WTC11 (cell line): ENCODE results near the gene NUTM2A. TPM values are rescaled to one million over a fixed set of nuclear protein-coding genes. Genes with fewer than 3 reads are reported as not detected.
"Not testable (repeated sequence)": the region's sequence is repeated elsewhere in the genome, so short reads cannot be mapped to it uniquely, and the experiment has no call there.

Source experiments
- ATAC-seq: fragments of 200-7000 bp; cut with Tn5 transposase; 2 replicates; pipeline ENCODE4 v1.10.0; 2021; ENCODE audit warnings: mild to moderate bottlenecking, moderate library complexity
- CTCF ChIA-PET: fragments of 300-600 bp; sonication (Branson Sonifier 250); formaldehyde crosslinking; loops from one replicate; lab custom pipeline; 2021; ENCODE audit warnings: antibody characterized with exemption; lab: Charles Lee
- POLR2A ChIA-PET: fragments of 350-600 bp; sonication (Branson Sonifier 250); formaldehyde crosslinking; loops from one replicate; lab custom pipeline; 2021; ENCODE audit warnings: antibody characterized with exemption; lab: Charles Lee
- DNase-seq: peaks from one replicate; pipeline ENCODE4 v3.0.0; 2021; ENCODE audit warnings: low spot score
- H3K27ac Mint-ChIP-seq: 2 replicates; pipeline ENCODE4 v1.8.0; 2021; ENCODE audit warnings: mixed read lengths
- H3K27me3 Mint-ChIP-seq: 2 replicates; pipeline ENCODE4 v1.8.0; 2021; ENCODE audit warnings: low read depth, mild to moderate bottlenecking, moderate library complexity, mixed read lengths
- H3K36me3 Mint-ChIP-seq: 2 replicates; pipeline ENCODE4 v1.8.0; 2021; ENCODE audit warnings: mixed read lengths
- H3K4me1 Mint-ChIP-seq: 2 replicates; pipeline ENCODE4 v1.8.0; 2022; ENCODE audit warnings: mixed read lengths
- H3K4me3 Mint-ChIP-seq: 2 replicates; pipeline ENCODE4 v1.8.0; 2021; ENCODE audit warnings: mild to moderate bottlenecking, moderate library complexity, mixed read lengths
- H3K9me3 Mint-ChIP-seq: 2 replicates; pipeline ENCODE4 v1.8.0; 2021; ENCODE audit warnings: mixed read lengths
- HMGA2 ChIP-seq: fragments of 250-450 bp; sonication (Bioruptor Pico); IDR thresholded peaks from 2 replicates; pipeline ENCODE4 v1.4.0; 2021; ENCODE audit warnings: mild to moderate bottlenecking, moderate library complexity
- total RNA-seq: library from RNA; stranded (reverse); gene quantifications from 3 replicates; pipeline ENCODE4 v1.2.3, GENCODE V29; 2021

NUTM2A gene
- total RNA-seq, 1 experiment from 2014 or later, result 0.68 TPM

- H3K27me3 Mint-ChIP-seq, H3K4me1 Mint-ChIP-seq, ATAC-seq, H3K36me3 Mint-ChIP-seq, H3K27ac Mint-ChIP-seq, CTCF ChIA-PET, POLR2A ChIA-PET, DNase-seq, H3K4me3 Mint-ChIP-seq, H3K9me3 Mint-ChIP-seq: not testable (repeated sequence)
- peak; percentile 60; the same call in 1 of the 2 replicates for TF ChIP-seq HMGA2
These were observed 14.9 kb upstream of the NUTM2A start for GRCh38 chr10:87210309-87210708.

GRCh38 chr10:87211848-87212247 is 13.4 kb upstream of the NUTM2A start:
- H3K36me3 Mint-ChIP-seq, H3K4me1 Mint-ChIP-seq, H3K4me3 Mint-ChIP-seq, DNase-seq, H3K9me3 Mint-ChIP-seq, POLR2A ChIA-PET, H3K27ac Mint-ChIP-seq, H3K27me3 Mint-ChIP-seq, ATAC-seq, CTCF ChIA-PET: not testable (repeated sequence)

- not testable (repeated sequence) for ATAC-seq, H3K27ac Mint-ChIP-seq, H3K9me3 Mint-ChIP-seq
These were observed 12.0 kb upstream of the NUTM2A start for GRCh38 chr10:87213150-87213765.

GRCh38 chr10:87213806-87214205 is 11.4 kb upstream of the NUTM2A start:
- DNase-seq, POLR2A ChIA-PET, H3K4me1 Mint-ChIP-seq, H3K9me3 Mint-ChIP-seq, H3K4me3 Mint-ChIP-seq, H3K27me3 Mint-ChIP-seq, ATAC-seq, CTCF ChIA-PET, H3K36me3 Mint-ChIP-seq: not testable (repeated sequence)
- H3K27ac Mint-ChIP-seq, result peak overlapping the region; percentile 84; the same call in 1 of the 2 replicates

More at GRCh38 chr10:87213150-87213765, 12.0 kb upstream of the NUTM2A start:
- H3K4me1 Mint-ChIP-seq, DNase-seq, CTCF ChIA-PET, H3K4me3 Mint-ChIP-seq, H3K36me3 Mint-ChIP-seq, POLR2A ChIA-PET, H3K27me3 Mint-ChIP-seq: not testable (repeated sequence)

GRCh38 chr10:87216120-87216519 is 9.1 kb upstream of the NUTM2A start:
- H3K4me3 Mint-ChIP-seq, ATAC-seq, H3K27ac Mint-ChIP-seq, H3K27me3 Mint-ChIP-seq, POLR2A ChIA-PET, DNase-seq, H3K9me3 Mint-ChIP-seq, H3K36me3 Mint-ChIP-seq, CTCF ChIA-PET, H3K4me1 Mint-ChIP-seq: not testable (repeated sequence)

GRCh38 chr10:87219370-87219769 is 5.9 kb upstream of the NUTM2A start:
- CTCF ChIA-PET, POLR2A ChIA-PET, ATAC-seq, H3K9me3 Mint-ChIP-seq, H3K27ac Mint-ChIP-seq, DNase-seq, H3K36me3 Mint-ChIP-seq, H3K4me1 Mint-ChIP-seq, H3K27me3 Mint-ChIP-seq, H3K4me3 Mint-ChIP-seq: not testable (repeated sequence)

- H3K27me3 Mint-ChIP-seq, POLR2A ChIA-PET, ATAC-seq, H3K9me3 Mint-ChIP-seq, DNase-seq, H3K36me3 Mint-ChIP-seq, H3K27ac Mint-ChIP-seq, H3K4me3 Mint-ChIP-seq, H3K4me1 Mint-ChIP-seq, CTCF ChIA-PET: not testable (repeated sequence)
These were observed 2.5 kb upstream of the NUTM2A start for GRCh38 chr10:87222789-87223188.

GRCh38 chr10:87228247-87228646 is 3.0 kb downstream of the NUTM2A start:
- ATAC-seq, H3K4me3 Mint-ChIP-seq, H3K9me3 Mint-ChIP-seq, H3K36me3 Mint-ChIP-seq, H3K27ac Mint-ChIP-seq, H3K27me3 Mint-ChIP-seq, CTCF ChIA-PET, POLR2A ChIA-PET, DNase-seq, H3K4me1 Mint-ChIP-seq: not testable (repeated sequence)

GRCh38 chr10:87229211-87229610 is 4.0 kb downstream of the NUTM2A start:
- ATAC-seq, H3K36me3 Mint-ChIP-seq, CTCF ChIA-PET, H3K4me1 Mint-ChIP-seq, POLR2A ChIA-PET, DNase-seq, H3K4me3 Mint-ChIP-seq, H3K27me3 Mint-ChIP-seq, H3K27ac Mint-ChIP-seq, H3K9me3 Mint-ChIP-seq: not testable (repeated sequence)

- H3K27ac Mint-ChIP-seq, POLR2A ChIA-PET: not testable (repeated sequence)
These were observed 9.6 kb downstream of the NUTM2A start for GRCh38 chr10:87234854-87235253.

GRCh38 chr10:87237244-87237643 is 12.0 kb downstream of the NUTM2A start:
- H3K27me3 Mint-ChIP-seq, ATAC-seq, H3K27ac Mint-ChIP-seq, H3K36me3 Mint-ChIP-seq, H3K4me3 Mint-ChIP-seq, H3K9me3 Mint-ChIP-seq, CTCF ChIA-PET, POLR2A ChIA-PET, DNase-seq, H3K4me1 Mint-ChIP-seq: not testable (repeated sequence)

More at GRCh38 chr10:87234854-87235253, 9.6 kb downstream of the NUTM2A start:
- CTCF ChIA-PET, DNase-seq, H3K27me3 Mint-ChIP-seq, ATAC-seq, H3K4me3 Mint-ChIP-seq, H3K36me3 Mint-ChIP-seq, H3K4me1 Mint-ChIP-seq, H3K9me3 Mint-ChIP-seq: not testable (repeated sequence)

GRCh38 chr10:87239346-87239808 is 14.1 kb downstream of the NUTM2A start:
- CTCF ChIA-PET, H3K4me3 Mint-ChIP-seq, DNase-seq, H3K4me1 Mint-ChIP-seq, H3K36me3 Mint-ChIP-seq, H3K27ac Mint-ChIP-seq, H3K9me3 Mint-ChIP-seq, H3K27me3 Mint-ChIP-seq, POLR2A ChIA-PET: not testable (repeated sequence)
- peak; percentile 71 for ATAC-seq

GRCh38 chr10:87242192-87242591 is 16.9 kb downstream of the NUTM2A start:
- H3K4me3 Mint-ChIP-seq, POLR2A ChIA-PET, H3K27me3 Mint-ChIP-seq, DNase-seq, CTCF ChIA-PET, H3K4me1 Mint-ChIP-seq, H3K36me3 Mint-ChIP-seq, H3K9me3 Mint-ChIP-seq, ATAC-seq, H3K27ac Mint-ChIP-seq: not testable (repeated sequence)
